Measurements from ENCODE around the gene TTN.

DNA sequence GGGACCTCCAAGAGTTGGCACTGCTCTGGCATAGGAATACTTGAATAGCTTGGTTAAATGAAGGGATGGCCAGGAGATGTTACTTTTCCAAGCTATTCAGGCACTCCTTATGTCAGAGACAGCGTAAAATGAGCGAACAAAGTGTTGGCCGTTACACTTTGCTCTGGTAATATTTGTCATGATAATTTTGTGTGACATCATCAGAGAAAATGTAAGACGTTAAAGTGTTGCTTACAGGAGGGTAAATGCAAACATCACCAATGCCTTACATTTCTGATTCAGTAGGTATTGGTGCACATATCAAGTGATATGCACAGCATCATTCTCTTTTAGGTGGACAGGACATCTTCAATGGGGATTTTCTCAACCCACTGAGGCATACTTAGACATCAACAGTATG, 281.0 kb downstream of the TTN start:
- TF ChIP-seq, protein P1, sequence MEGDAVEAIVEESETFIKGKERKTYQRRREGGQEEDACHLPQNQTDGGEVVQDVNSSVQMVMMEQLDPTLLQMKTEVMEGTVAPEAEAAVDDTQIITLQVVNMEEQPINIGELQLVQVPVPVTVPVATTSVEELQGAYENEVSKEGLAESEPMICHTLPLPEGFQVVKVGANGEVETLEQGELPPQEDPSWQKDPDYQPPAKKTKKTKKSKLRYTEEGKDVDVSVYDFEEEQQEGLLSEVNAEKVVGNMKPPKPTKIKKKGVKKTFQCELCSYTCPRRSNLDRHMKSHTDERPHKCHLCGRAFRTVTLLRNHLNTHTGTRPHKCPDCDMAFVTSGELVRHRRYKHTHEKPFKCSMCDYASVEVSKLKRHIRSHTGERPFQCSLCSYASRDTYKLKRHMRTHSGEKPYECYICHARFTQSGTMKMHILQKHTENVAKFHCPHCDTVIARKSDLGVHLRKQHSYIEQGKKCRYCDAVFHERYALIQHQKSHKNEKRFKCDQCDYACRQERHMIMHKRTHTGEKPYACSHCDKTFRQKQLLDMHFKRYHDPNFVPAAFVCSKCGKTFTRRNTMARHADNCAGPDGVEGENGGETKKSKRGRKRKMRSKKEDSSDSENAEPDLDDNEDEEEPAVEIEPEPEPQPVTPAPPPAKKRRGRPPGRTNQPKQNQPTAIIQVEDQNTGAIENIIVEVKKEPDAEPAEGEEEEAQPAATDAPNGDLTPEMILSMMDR (conservative IDR thresholded peaks at IDR 0.05; ENCODE audit: low read length): no peak
- no peak for TF ChIP-seq EZH2phosphoT487 (IDR thresholded peaks at IDR 0.05; ENCODE audit: borderline replicate concordance, low read depth, low read length)
